GM18870 (cell line): ENCODE results near the gene TFAP2E.

Experiments used
- ATAC-seq: cut with Tn5 transposase; IDR thresholded peaks from one replicate; pipeline ENCODE4 v1.9.1; 2021; ENCODE audit warnings: moderate library complexity; ENCODE audit not compliant: unreplicated experiment

Gene TFAP2E

DNA sequence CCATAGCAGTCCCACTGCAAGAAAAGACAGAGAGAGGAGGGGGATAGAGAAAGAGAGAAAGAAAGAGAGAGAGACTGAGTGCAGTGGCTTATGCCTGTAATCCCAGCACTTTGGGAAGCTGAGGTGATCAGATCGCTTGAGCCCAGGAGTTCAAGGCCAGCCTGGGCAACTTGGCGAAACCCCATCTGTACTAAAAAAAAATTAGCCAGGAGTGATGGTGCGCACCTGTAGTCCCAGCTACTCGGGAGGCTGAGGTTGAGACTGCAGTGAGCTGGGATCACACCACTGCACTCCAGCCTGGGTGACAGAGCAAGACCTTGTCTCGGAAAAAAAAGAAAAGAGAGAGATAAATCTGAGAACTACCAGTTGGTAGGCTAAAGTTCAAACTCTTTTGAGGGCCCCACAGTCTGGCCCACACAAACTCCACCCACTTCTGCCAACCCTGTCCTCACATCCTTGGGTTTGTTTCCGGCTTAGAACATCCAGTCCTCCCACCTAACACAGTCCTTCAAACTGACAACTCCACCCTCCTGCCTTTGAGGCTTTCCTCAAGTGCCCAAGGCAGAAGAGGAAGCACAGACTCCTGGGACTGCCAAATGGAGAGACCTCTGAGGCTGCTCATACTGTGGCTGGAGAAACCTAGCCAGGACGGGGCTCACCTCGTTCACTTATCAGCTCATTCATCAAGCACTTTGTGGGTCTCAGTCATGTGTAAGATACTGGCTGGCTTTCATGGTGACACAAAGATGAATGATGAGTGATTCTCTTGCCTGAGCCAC, 20.1 kb downstream of the TFAP2E start:
- no peak for ATAC-seq

DNA sequence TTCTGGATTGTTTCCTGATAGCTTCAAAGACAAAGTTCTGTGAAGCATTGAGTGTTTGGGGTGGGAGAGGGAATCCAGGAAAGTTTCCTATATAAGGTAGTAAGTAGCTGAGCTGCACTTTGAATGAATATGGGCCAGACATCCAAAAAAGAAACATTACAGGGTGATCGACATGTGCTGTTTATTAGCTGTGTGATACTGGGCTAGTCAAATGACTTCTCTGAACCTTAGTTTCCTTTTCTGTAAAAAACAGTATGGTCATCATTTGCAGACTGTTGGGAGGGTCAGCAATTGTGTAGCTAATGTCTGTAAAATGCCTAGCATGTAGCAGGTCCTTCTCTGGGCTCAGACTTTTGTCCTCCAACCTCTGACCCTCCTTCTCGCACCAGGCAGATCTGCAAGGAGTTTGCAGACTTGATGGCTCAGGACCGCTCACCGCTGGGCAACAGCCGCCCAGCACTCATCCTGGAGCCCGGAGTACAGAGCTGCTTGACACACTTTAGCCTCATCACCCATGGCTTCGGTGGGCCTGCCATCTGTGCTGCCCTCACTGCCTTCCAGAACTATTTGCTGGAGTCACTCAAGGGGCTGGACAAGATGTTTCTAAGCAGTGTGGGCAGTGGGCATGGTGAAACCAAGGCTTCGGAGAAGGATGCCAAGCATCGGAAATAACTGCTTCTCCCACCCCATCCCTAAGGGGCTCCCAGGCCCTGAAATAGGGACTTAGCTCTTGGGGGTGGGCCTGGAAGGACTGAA, 21.1 kb downstream of the TFAP2E start:
- ATAC-seq = no peak

DNA sequence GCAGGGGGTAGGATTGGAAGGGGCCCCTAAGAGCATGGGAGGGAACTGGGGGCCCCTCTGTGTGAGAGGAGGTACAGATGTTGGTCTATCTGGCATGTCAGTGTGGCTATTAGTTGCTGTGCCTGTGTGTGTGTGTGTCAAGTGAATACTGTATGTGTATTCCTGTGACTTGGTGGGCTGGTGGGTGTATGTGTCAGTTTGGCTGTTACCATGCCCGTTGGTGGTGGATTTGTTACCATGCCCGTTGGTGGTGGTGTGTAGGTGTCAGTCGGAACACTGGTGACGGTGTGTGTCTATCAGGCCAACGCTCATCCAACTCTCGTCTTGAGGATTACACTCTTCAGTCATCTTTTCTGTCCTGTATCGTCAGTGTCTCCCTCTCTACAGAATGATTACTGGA, 22.6 kb downstream of the TFAP2E start:
- ATAC-seq = no peak

DNA sequence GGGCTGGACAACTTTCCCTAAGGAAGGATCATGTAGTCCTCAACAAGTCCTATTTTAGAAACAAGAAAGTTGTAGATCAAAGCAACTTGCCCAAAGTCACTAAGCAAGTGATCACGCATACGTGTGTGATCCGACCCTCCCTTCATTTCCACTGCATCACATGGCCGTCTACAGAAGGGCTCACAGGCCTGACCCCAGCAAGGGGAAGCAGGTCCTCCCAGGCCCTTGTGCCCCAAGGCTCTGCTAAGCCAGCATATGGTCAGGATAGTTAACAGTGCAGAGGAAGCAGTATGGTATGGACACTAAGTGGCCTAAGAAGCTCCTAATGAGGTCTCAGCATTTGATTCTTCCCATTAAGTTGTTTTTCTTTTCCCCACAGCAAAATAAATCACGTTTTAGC, 24.8 kb downstream of the TFAP2E start:
- no peak for ATAC-seq

DNA sequence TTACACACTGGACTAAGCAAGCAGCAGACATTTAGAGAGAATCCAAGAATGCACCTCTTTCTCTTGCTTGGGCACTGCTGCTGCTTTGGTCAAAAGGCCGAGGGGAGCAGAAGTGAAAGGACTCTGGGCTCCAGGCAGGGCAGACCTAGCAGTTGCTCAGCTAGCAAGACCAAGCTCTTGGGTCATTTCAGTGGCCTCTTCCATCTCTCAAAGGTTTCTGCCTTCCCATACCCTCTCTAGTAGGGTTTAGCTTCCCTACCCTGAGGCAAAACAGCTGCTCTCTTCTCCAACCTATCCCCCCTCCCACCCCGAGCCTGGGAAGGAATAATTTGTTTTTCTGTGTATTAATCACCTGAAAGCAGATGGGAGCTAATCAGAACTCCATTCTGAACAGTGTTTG, 25.8 kb downstream of the TFAP2E start:
- ATAC-seq = no peak

DNA sequence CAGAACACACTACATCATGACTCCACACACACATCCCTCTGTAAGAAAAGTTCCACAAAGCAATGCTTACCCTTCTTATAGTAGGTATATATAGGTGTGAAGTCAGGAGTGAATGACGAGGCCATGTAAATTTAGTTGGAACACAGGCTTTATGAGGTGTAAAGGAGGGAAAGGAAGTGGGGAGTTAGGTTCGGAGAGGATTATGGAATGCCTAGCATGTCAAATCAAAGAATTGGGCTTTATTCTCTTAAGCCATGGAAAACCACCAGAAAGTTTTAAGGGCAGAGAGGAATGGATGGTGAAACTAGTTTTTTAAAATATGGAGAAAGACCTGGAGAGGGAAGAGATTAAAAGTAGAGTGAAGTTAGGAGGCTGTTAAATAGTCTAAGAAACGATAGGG, 26.3 kb downstream of the TFAP2E start:
- no peak for ATAC-seq

DNA sequence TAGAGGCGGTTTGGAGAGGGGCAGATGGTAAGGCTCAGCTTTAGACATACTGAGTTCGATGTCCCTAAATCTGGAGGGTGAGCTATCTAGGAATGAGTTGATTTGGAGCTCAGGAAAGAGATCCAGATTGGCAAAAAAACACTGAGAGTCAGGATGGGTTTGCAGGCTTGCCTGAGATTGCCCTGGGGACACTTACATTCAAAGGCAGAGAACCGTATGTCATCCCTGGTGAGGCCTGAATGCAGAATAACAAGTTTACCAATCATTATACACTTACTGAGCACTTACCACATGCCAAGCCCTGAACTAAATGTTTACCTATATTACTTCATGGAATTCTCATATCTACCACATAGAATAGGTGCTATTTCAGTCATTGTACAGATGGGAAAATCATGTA, 27.5 kb downstream of the TFAP2E start:
- no peak for ATAC-seq

DNA sequence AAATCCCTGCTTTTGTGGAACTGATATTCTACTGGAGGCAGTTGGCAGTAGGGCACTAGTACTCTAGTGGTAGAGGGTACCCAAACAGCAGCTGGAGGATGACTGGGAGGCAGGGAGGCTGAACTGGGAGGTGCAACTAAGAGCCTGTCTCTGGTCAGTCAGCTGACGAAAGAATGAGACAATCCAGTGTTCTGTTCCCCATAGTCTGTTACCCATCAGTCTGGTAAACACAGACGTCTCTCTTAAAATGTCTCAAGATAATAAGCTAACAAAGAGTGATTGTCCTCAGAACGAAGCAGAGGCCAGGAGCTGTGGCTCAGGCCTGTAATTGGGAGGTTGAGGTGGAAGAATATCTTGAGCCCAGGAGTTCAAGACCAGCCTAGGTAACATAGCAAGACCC, 30.4 kb downstream of the TFAP2E start:
- no peak for ATAC-seq

DNA sequence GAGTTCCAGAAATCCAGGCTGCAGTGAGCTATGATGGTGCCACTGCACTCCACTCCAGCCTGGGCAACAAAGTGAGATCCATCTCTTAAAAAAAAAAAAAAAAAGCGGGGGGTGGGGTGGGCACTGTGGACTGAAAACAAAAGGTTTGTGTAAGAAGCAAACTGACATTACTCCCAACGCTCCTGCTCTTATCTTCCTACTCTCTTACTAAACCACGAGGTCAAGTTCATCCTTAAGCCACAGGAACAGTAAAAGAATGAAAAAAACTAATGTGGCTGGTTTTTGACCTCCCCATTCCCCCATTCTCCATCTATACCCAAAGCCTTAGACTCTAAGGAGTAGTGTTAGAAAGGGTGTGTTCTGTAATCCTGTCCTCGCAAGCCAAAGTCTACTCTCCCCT, 30.8 kb downstream of the TFAP2E start:
- ATAC-seq = no peak

DNA sequence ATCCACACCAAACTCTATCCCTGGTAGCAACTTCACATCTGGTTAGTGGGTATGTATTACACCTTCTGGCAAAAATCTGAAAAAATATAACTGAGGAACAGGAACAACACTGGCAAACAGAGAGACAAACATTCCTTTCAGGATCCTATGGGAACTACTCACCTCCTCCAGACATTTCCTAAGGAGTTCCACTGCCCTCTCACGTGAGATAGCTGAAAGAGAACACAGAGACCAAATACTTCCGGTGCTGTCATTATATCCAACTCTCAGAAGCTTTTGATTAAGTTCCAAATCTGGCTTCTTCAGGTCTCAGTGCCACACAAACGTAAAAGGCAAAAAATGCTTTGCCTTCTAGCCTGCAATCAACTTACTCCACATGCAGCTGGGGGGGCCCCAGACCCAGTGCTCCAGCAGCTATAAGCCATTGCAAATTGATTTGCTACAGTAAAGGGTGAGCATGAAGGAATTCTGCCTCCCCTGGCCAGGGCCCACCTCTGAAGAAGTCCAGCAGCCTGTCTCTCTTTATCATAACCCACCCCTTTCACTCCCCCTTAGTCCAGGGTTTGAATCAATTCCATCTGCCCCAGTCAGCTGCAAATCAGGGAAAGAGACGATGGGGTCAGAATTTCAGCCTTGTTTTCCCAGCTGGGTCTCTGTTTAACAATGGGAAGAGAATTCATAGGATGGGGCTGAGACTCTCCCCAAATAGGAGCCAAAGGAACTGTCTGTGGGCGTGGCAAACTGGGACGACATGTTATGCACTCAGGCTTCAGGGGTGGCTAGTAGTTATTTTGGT, 32.2 kb downstream of the TFAP2E start:
- no peak for ATAC-seq

DNA sequence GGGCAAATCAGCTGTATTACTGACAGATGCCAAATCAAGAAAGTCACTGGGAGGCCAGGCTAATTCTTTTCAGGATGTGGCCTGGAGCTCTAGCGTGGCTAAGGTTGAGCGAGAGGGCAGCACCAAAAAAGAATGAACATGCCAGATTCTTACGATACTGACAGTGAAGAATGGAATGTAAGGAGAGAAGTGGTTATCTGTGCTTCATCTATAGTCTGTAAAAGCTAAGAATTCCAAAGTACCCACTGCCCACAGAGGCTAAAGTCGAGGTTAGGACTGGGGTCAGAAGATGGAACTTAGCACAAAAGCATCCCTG, 32.7 kb downstream of the TFAP2E start:
- no peak for ATAC-seq

DNA sequence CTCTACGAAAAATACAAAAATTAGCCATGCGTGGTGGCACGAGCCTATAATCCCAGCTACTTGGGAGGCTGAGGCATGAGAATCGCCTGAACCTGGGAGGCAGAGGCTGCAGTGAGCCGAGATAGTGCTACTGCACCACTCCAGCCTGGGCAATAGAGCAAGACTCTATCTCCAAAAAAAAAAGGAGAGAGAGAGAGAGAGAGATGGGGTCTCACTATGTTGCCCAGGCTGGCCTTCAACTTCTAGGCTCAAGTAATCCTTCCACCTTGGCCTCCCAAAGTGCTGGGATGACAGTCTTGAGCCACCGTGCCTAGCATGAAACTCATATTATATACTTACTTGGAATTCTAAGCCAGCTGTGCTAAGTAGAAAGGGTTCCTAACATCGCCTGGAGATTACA, 38.5 kb downstream of the TFAP2E start:
- ATAC-seq = no peak

DNA sequence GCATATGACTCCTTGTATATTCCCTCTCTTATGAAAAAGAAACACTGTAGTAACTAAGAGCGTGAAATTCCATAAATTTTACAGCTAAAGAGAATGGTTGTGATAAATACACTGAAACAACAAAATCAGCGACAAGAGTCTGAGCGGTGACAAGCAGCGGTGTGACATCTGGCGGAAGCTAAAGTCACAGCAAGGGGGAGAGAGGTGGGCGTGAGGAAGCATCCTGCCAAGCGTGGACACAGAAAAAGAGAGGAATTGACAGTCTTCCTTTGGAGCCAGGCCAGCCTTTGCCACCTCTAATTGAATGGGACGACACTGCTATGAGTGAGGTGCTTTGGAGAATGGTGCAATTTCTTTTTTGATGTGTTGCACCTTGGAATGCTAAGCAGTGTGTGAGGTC, 42.3 kb downstream of the TFAP2E start:
- no peak for ATAC-seq

DNA sequence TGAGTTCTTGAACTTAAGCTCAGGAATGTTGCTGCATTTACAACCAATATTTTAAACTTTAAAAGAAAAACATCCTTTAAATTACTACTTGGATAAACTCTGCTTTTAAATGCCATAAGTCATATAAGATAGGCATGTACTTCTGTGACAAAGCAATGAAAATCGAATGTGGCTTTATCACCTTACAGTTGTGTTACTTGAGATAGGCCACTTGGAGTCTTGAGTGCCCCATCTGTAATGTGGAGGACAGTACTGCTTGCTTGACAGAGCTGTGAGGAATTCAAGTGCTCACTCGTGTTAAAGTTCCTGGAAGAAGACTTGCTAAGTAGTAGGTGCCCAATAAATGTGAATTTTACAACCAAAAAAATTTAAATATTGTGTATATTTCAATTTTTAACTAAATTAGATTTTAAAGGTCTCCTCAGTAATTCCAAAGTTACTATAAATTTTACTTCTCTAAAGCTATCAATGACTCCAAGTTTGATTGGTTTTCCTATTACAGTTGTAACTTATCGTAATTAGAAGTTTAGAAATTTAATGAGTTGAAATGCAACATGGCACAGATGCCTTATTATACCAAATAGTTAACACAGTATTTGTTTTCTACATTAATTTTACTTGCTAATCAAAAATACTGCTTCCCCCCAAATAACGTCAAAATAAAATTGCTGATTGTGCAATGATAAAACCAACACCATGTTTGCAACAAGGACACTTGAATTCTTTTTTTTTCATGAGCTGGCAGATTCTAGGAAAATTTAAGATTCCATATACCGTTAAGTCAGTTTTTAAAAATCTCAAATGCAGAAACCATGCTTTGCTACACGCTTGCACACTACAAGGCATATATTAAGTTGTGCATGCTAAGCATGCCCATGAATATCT, 46.4 kb downstream of the TFAP2E start:
- ATAC-seq = no peak

DNA sequence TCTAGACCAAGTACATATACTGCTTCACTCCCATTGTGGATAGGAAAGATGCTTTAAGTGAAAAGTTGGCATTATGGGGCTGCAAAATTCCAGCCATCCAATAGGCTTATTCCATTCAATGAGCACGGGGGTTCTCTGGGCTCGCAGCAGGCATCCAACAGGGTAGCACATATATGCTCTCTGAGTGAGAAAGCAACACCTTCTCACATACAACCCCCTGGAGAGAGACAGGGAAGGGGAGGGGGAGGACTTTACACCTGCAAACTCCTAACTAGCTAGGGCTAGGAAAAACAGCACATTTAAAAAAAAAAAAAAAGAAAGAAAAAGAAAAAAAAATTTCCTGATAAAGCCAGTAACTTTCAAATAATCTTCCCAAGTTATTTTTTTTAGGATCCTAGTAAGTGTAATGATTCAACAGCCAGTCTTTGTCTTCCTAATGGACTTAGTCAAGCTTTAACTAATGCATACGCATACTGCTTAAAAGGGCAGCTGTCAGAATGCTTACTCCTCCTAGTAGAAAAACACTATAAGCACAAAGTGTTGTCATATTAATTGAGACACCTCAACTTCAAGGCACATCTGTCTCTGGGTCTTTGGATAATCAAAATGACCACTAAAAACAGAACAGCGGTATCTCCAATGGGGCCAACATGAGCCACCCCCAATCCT, 49.5 kb downstream of the TFAP2E start:
- no peak for ATAC-seq

DNA sequence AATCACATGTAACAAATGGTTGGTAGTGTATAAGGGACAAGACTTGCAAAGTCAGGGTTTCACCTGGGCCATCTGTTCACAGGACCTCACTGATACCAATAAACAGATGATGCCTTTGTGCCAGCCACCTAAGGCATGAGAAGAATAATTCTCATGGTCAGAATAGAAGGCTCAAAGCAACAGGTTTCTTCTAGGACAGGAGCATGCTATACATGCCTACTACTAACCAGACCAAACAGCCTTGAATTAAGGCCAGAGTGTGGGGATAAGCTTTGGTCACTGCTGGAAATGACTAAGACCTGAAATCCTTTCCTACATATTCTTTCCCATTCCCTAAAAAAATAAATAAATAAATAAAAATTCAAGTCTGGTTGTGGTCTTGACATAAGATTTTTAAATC, 50.7 kb downstream of the TFAP2E start:
- no peak for ATAC-seq

DNA sequence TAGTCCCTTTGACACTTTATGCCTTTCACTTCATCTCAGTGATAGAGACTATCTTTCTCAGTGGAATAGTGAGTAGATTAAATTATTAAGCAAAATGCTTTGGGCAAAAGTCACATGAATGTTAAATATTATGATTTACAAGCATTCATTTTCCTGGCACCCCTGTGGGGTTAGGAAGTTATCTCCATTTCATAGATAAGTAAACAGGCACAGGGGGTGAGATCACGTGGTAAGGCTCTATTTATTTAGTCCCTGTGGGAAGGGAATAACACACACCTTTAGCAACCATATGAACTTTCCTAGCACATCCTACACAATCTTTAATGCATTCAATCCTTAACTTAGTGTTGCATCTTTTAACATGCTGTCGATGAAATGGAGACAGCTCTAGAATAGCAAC, 55.9 kb downstream of the TFAP2E start:
- ATAC-seq = no peak

DNA sequence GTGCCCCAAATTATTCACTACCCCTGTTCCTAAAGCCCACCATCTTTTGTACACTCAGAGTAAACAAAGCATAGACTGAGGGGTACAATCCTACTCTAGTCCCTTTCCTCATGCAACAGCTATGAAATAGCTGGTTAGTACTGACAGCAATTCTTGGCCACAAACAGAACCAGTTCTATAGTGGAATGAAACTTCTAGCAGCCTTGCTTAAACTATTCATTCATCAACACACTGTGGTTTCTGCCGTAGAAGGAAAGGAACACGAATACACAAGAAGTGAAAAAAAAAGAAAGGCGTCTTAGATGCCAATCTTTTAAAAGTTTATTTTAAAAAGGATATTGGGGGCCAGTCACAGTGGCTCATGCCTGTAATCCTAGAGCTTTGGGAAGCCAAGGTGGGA, 58.3 kb downstream of the TFAP2E start:
- no peak for ATAC-seq

DNA sequence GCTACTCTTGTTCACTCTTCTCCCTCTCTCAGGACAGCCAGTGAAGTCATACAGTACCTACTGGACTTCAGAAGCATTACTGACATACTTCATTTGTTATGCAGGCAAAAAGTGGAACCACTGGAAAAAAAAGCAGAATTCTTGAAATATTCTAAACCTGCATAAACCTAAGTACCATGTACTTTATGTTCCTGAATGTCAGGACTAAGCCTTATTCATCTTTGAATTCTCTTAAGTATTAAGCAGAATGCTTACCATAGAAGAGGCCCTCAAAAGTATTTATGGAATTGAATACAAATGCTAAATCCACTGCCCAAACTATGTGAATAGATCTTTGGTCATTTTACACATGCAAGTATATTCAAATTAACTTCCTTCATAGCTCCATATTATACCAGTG, 60.4 kb downstream of the TFAP2E start:
- no peak for ATAC-seq

DNA sequence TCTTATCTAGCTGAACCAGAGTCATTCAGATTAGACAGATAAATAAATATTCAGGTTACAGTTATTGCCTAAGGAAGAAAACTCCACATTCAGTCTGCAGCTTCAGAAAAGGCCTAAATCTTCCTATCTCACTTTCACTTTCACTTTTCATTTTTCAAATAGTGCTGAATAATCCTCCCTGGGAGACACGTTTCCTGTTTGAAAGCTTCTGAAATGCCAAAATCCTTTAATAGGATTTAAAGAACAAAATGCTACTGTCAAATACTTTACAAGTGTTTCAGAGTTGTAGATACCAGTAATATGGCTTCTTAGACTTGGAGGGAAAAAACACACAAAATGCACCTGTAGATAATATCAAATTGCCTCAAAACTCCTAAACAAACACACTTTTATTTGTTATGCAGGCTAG, 64.3 kb downstream of the TFAP2E start:
- ATAC-seq = no peak
